ENCODE results near the gene MARCO. TPM values are rescaled to one million over a fixed set of nuclear protein-coding genes. Genes with fewer than 3 reads are reported as not detected.
"Not testable (repeated sequence)": the region's sequence is repeated elsewhere in the genome, so short reads cannot be mapped to it uniquely, and the experiment has no call there.

MARCO gene
- total and polyA plus RNA-seq, 4 donors, result 0.54 to 29.2 (median 11.6) TPM

DNA sequence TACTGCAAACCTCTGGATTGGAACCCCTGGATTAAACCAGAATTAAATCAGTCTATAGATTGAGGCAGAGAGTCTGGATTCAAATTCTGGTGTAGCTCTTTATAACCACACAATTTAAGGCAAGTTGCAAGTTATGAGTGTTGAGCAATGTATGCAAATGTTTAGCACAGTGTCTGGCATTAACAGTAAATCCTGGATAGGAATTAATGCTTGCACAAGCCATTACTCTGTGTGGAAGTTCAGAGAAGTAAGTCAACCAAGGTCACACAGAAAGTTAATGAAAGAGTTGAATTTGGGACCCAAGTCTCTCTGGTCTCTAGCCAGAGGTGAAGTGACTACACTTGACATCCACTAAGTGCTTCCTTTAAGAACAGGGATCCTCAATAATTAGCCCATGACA, 2.0 kb upstream of the MARCO start:
- H3K4me3 ChIP-seq (ENCODE audit: low read length in 2 of 2), result no peak overlapping the region
- DNase-seq (no peak), ATAC-seq (ENCODE audit: low FRiP score) (no peak)
- no peaks in the 10 kb centered on the region for H3K4me1 ChIP-seq (ENCODE audit: control insufficient read depth in 1 of 2, insufficient read depth in 2 of 2, low read length in 2 of 2)
- H3K27ac ChIP-seq (ENCODE audit: low read depth in 1 of 2, low read length in 2 of 2), result no peak overlapping the region
- H3K9me3 ChIP-seq (ENCODE audit: control insufficient read depth, low read length), result peaks cover 1% of the 10 kb centered on the region
- intact Hi-C loops (cut with DNase I), result no loop called here
- H3K36me3 ChIP-seq (ENCODE audit: control insufficient read depth in 1 of 2, insufficient read depth in 2 of 2, low read length in 1 of 2), result no peaks in the 10 kb centered on the region
- H3K27me3 ChIP-seq (ENCODE audit: control insufficient read depth in 1 of 2, insufficient read depth in 2 of 2, low read length in 1 of 2), result peaks cover 0 to 2% of the 10 kb centered on the region in 2 donors

DNA sequence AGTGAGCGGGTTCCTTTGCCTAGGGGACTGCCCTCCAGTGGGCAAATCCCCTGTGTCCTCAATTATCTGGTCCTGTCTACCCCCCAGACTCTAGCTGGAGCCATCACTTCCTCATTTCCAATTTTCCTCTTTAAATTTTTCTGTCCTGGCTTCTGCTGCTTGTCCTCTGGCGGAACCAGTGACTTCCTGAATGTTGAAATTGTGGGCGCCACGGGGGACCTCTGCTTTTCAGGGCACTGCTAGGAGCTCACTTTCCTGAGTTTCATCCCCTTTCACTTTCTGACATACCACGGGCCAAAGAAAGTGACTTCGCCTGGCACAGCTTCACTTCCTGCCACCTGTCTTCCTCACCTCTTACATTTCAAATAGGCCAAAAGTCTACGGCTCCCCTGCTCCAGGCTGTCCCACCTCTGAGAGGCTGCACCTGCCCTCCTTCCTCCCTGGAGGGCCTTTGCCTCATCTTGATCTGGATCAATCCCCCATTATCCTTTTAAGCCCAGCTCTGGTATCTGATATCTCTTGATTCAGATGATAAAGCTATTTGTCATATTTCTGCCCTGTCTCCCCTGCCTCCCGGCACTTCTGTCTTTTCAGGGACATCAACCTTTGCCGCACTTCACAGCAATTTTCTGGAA, 1.4 kb upstream of the MARCO start:
- intact Hi-C loops (cut with DNase I), result no loop called here
- Histone ChIP-seq H3K9me3 (ENCODE audit: control insufficient read depth, low read length) (peaks cover 1% of the 10 kb centered on the region), H3K27ac (ENCODE audit: low read depth in 1 of 2, low read length in 2 of 2) (no peak overlapping the region), H3K27me3 (ENCODE audit: control insufficient read depth in 1 of 2, insufficient read depth in 2 of 2, low read length in 1 of 2) (peaks cover 0 to 2% of the 10 kb centered on the region in 2 donors), H3K4me3 (ENCODE audit: low read length in 2 of 2) (no peak overlapping the region), H3K4me1 (ENCODE audit: control insufficient read depth in 1 of 2, insufficient read depth in 2 of 2, low read length in 2 of 2) (no peaks in the 10 kb centered on the region), H3K36me3 (ENCODE audit: control insufficient read depth in 1 of 2, insufficient read depth in 2 of 2, low read length in 1 of 2) (no peaks in the 10 kb centered on the region)
- WGBS, 2 donors, result 74 to 79% methylated on average over 9 of the region's 9 CpGs
- ATAC-seq (ENCODE audit: low FRiP score) (peak; percentile 45), DNase-seq (peak in 1 of 2 donors; percentile 76)

DNA sequence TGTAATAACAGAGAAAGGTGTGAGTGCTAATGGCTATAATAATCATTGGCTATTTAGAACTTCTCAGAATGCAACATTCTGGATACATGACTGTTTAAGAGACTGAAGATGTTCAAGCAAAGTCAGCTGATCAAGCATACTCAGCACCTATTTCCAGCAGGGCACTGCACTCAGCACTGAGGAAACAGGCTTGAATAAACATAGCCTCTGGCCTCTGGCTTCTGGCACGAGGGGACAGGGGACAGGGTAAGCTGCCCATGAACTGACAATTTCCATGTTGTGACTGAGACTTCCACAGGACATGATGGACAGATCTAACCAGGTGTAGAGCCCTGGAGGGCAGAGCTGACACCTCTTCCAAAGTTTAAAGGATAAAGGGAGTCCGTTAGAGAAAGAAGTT, 1.3 kb downstream of the MARCO start:
- DNase-seq (no peak), ATAC-seq (ENCODE audit: low FRiP score) (no peak)
- no peak overlapping the region for H3K4me3 ChIP-seq (ENCODE audit: low read length in 2 of 2)
- WGBS, 2 donors, result 21 to 32% methylated on average over 2 of the region's 2 CpGs
- H3K27ac ChIP-seq (ENCODE audit: low read depth in 1 of 2, low read length in 2 of 2), result no peak overlapping the region
- intact Hi-C loops (cut with DNase I), result no loop called here
- H3K9me3 ChIP-seq (ENCODE audit: control insufficient read depth, low read length), result peaks cover 1% of the 10 kb centered on the region
- H3K4me1 ChIP-seq (ENCODE audit: control insufficient read depth in 1 of 2, insufficient read depth in 2 of 2, low read length in 2 of 2), result no peaks in the 10 kb centered on the region
- H3K36me3 ChIP-seq (ENCODE audit: control insufficient read depth in 1 of 2, insufficient read depth in 2 of 2, low read length in 1 of 2), result no peaks in the 10 kb centered on the region
- H3K27me3 ChIP-seq (ENCODE audit: control insufficient read depth in 1 of 2, insufficient read depth in 2 of 2, low read length in 1 of 2), result no peaks in the 10 kb centered on the region

DNA sequence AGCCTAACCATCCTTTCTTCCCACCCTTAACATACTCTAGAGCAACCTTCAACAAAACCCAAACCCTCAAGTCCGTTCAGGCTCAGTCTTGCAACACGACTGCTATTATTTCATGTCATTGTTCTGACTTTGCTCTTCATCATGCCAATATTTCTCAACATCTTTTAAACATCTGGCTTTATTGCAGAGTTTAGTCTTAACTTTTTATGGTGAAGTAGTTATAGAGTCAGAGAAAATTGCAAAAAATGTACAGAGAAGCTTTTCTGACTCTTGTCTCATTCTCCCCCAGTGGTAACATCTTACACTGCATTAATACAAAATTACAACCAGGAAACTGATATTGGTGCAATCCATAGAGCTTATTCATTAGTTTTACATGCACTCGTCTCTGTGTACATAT, 3.9 kb downstream of the MARCO start:
- intact Hi-C loops (cut with DNase I), result no loop called here
- peaks cover 1% of the 10 kb centered on the region for H3K9me3 ChIP-seq (ENCODE audit: control insufficient read depth, low read length)
- H3K4me3 ChIP-seq (ENCODE audit: low read length in 2 of 2), result no peak overlapping the region
- H3K36me3 ChIP-seq (ENCODE audit: control insufficient read depth in 1 of 2, insufficient read depth in 2 of 2, low read length in 1 of 2), result no peaks in the 10 kb centered on the region
- no peaks in the 10 kb centered on the region for H3K27me3 ChIP-seq (ENCODE audit: control insufficient read depth in 1 of 2, insufficient read depth in 2 of 2, low read length in 1 of 2)
- H3K27ac ChIP-seq (ENCODE audit: low read depth in 1 of 2, low read length in 2 of 2), result no peak overlapping the region
- WGBS, 2 donors, result 67 to 76% methylated on average over 3 of the region's 3 CpGs
- ATAC-seq (ENCODE audit: low FRiP score), result no peak
- no peaks in the 10 kb centered on the region for H3K4me1 ChIP-seq (ENCODE audit: control insufficient read depth in 1 of 2, insufficient read depth in 2 of 2, low read length in 2 of 2)
- no peak for DNase-seq

DNA sequence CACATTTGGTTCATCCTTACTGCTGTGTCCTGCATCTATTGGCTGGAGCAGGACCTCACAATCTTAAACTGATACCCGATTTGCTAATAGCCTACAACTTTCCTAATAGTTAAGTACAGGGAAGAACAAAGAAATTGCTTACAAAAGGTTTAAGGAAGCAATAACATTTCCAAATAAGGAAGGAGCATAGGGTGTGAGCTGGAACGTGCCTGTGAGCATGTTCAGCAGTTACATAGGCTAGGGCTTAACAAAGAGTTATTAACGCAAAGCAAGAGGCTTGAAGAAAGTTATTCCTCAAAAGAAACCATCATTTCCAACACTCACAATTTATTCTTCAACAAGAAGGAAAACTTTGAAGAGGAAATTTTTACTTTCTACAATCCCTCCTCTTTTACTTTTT, 6.3 kb downstream of the MARCO start:
- H3K36me3 ChIP-seq (ENCODE audit: control insufficient read depth in 1 of 2, insufficient read depth in 2 of 2, low read length in 1 of 2); DNase-seq; H3K27ac ChIP-seq (ENCODE audit: low read depth in 1 of 2, low read length in 2 of 2); H3K4me3 ChIP-seq (ENCODE audit: low read length in 2 of 2); ATAC-seq (ENCODE audit: low FRiP score); H3K4me1 ChIP-seq (ENCODE audit: control insufficient read depth in 1 of 2, insufficient read depth in 2 of 2, low read length in 2 of 2); H3K27me3 ChIP-seq (ENCODE audit: control insufficient read depth in 1 of 2, insufficient read depth in 2 of 2, low read length in 1 of 2); H3K9me3 ChIP-seq (ENCODE audit: control insufficient read depth, low read length); intact Hi-C loops (cut with DNase I): not testable (repeated sequence)
- WGBS, 2 donors, result 59 to 60% methylated on average over 3 of the region's 3 CpGs

DNA sequence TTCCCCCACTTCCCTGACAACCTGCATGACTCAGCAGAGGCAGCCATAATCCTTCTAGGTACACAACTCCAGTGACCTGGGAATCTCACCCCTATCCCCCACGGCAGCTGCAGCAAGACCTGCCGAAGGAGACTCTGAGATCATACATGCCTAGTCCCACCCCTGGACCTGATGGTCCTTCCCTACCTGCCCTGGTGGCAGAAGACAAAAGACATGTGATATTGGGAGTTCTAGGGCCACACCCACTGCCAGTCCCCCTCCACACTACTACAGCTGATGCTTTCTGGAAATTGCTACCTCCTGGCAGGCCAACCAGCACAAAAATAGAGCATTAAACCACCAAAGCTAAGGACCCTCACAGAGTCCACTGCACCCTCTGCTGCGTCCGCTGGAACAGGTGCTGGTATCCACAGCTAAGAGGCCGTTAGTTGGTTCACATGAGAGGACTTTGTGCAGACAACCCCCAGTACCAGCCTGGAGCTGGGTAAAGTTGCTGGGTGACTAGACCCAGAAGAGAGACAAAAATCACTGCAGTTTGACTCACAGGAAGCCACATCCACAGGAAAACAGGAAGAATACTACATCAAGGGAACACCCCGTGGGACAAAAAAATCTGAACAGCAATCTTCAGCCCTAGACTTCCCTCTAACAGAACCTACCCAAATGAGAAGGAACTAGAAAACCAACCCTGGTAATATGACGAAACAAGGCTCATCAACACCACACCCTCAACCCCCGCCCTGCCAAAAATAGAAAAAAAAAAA, 12.5 kb downstream of the MARCO start:
- DNase-seq (no peak), ATAC-seq (ENCODE audit: low FRiP score) (no peak)
- Histone ChIP-seq H3K27ac (ENCODE audit: low read depth in 1 of 2, low read length in 2 of 2) (no peak overlapping the region), H3K4me3 (ENCODE audit: low read length in 2 of 2) (no peak overlapping the region), H3K36me3 (ENCODE audit: control insufficient read depth in 1 of 2, insufficient read depth in 2 of 2, low read length in 1 of 2) (no peaks in the 10 kb centered on the region), H3K27me3 (ENCODE audit: control insufficient read depth in 1 of 2, insufficient read depth in 2 of 2, low read length in 1 of 2) (peaks cover 0 to 1% of the 10 kb centered on the region in 2 donors), H3K9me3 (ENCODE audit: control insufficient read depth, low read length) (no peaks in the 10 kb centered on the region), H3K4me1 (ENCODE audit: control insufficient read depth in 1 of 2, insufficient read depth in 2 of 2, low read length in 2 of 2) (no peaks in the 10 kb centered on the region)
- WGBS, 2 donors, result 61 to 80% methylated on average over 8 of the region's 8 CpGs
- intact Hi-C loops (cut with DNase I), result no loop called here

DNA sequence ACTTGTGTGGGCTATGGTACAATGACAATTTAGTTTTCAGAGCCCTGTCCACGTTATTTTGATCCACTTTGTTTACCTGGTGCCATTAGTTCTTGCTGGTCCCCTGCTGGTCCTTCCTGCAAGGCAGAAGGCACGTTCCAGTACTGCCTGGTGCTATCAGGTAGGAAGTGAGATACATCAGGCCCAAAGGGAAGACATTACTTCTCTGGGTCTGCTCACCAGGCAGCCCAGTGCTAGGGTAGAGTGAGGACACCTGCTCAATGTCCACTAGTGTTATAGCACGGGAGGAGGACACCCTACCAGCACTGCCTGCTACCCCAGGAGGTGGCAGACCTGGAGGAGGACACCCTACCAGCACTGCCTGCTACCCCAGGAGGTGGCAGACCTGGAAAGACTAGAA, 23.7 kb downstream of the MARCO start:
- Histone ChIP-seq H3K27me3 (ENCODE audit: control insufficient read depth in 1 of 2, insufficient read depth in 2 of 2, low read length in 1 of 2) (no peaks in the 10 kb centered on the region), H3K27ac (ENCODE audit: low read depth in 1 of 2, low read length in 2 of 2) (no peak overlapping the region), H3K4me1 (ENCODE audit: control insufficient read depth in 1 of 2, insufficient read depth in 2 of 2, low read length in 2 of 2) (no peaks in the 10 kb centered on the region), H3K4me3 (ENCODE audit: low read length in 2 of 2) (no peak overlapping the region), H3K36me3 (ENCODE audit: control insufficient read depth in 1 of 2, insufficient read depth in 2 of 2, low read length in 1 of 2) (no peaks in the 10 kb centered on the region), H3K9me3 (ENCODE audit: control insufficient read depth, low read length) (no peaks in the 10 kb centered on the region)
- intact Hi-C loops (cut with DNase I), result no loop called here
- ATAC-seq (ENCODE audit: low FRiP score) (no peak), DNase-seq (no peak)
- WGBS, 2 donors, result 40 to 52% methylated on average over 3 of the region's 3 CpGs

DNA sequence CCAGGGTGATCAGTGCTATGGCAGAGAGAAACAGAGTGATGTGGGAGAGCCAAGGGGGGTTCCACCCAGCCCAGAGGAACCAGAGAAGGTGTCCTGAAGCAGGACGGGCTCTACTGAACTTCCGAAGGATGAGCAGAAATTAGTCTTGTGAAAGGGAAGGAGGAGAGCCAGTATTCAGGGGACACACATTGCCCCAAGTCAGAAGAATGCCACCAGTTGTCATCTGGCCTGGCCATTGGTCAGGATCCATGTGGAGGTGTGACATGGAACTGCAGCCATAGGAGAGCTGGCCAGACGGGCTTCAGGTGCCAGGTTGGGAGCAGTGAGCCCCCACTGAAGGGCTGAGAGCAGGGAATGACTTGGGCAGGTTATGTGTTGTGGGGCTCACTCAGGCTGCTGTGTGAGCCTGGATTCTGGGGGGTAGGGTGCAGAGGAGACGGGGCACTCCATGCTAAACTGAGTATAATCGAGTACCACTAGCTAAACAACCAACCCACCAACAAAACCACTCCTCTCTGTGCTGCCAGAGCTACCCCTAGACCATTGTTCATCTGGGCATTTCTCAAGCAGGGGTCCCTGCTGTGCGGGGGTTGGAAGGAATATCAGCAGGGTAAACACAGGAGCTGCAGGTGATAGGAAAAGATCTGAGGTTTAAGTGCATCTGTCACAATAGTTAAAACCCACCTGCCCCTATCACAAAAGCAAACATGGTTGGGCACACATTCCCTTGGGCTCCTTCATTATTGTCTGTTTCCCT, 25.3 kb downstream of the MARCO start:
- no peaks in the 10 kb centered on the region for H3K9me3 ChIP-seq (ENCODE audit: control insufficient read depth, low read length)
- no peaks in the 10 kb centered on the region for H3K27me3 ChIP-seq (ENCODE audit: control insufficient read depth in 1 of 2, insufficient read depth in 2 of 2, low read length in 1 of 2)
- ATAC-seq (ENCODE audit: low FRiP score), result no peak
- H3K36me3 ChIP-seq (ENCODE audit: control insufficient read depth in 1 of 2, insufficient read depth in 2 of 2, low read length in 1 of 2), result no peaks in the 10 kb centered on the region
- intact Hi-C loops (cut with DNase I), result no loop called here
- DNase-seq, result no peak
- no peak overlapping the region for H3K27ac ChIP-seq (ENCODE audit: low read depth in 1 of 2, low read length in 2 of 2)
- WGBS, 2 donors, result 68 to 69% methylated on average over 6 of the region's 6 CpGs
- no peak overlapping the region for H3K4me3 ChIP-seq (ENCODE audit: low read length in 2 of 2)
- no peaks in the 10 kb centered on the region for H3K4me1 ChIP-seq (ENCODE audit: control insufficient read depth in 1 of 2, insufficient read depth in 2 of 2, low read length in 2 of 2)

Data from aorta (tissue), 5 donors.